Esophagus squamous epithelium (tissue), 5 donors: Measurements from ENCODE around the gene SMAD7. TPM values are rescaled to one million over a fixed set of nuclear protein-coding genes. Genes with fewer than 3 reads are reported as not detected.

Experiments used
- DNase-seq: peaks from one replicate; lab custom pipeline; 2025; lab: John Stamatoyannopoulos, UW
- H3K27ac ChIP-seq, 4 donors: fragments of 200-600 bp; sonication (generic); one replicate each; pipeline ENCODE4 v1.5.1; 2016 to 2019; ENCODE audit warnings: mild to moderate bottlenecking in 1 of 4
- H3K27me3 ChIP-seq, 4 donors: fragments of 200-600 bp; sonication (generic); 1 replicate in 3 of 4; 2 replicates in 1 of 4; pipeline versions ENCODE4 v1.5.1 to v1.6.0; 2017 to 2021; ENCODE audit warnings: antibody characterized with exemption in 1 of 4
- H3K36me3 ChIP-seq, 3 donors: fragments of 200-600 bp; sonication (generic); one replicate each; pipeline ENCODE4 v1.5.1; 2016 to 2019
- H3K4me1 ChIP-seq, 3 donors: fragments of 200-600 bp; sonication (generic); one replicate each; pipeline ENCODE4 v1.5.1; 2017 to 2019
- H3K4me3 ChIP-seq, 4 donors: fragments of 200-600 bp; sonication (generic); 1 replicate in 3 of 4; 2 replicates in 1 of 4; pipeline ENCODE4 v1.5.1; 2016 to 2019; ENCODE audit warnings: mild to moderate bottlenecking in 2 of 4, moderate library complexity in 1 of 4
- H3K9me3 ChIP-seq, 3 donors: fragments of 200-600 bp; sonication (generic); one replicate each; pipeline ENCODE4 v1.5.1; 2016 to 2019
- POLR2A ChIP-seq, 4 donors: fragments of 450-650 bp; IDR thresholded peaks; one replicate each; pipeline ENCODE4 v1.6.1; 2017; ENCODE audit warnings: antibody characterized with exemption in 4 of 4, mild to moderate bottlenecking in 4 of 4, moderate library complexity in 3 of 4
- WGBS, 2 donors: methylation state at CpG; one replicate each; pipeline ENCODE4 v1.1.5; 2018; 5-methylcytosine and 5-hydroxymethylcytosine counted together
- intact Hi-C: fragments of 100-400 bp; cut with DNase I; formaldehyde crosslinking; loops from one replicate; pipeline ENCODE4 v1.15.0; 2022
- total RNA-seq, 4 donors: library from RNA; depleted of rRNA; stranded (reverse); fragments of >200 nt; gene quantifications; one replicate each; pipeline ENCODE4 v1.1.0, GENCODE V29; 2016
- TF ChIP-seq, protein P1 (sequence below), 6 experiments: fragments of 450-650 bp in 4 of 6; fragments of 200-600 bp in 2 of 6; sonication (generic) in 2 of 6; IDR thresholded peaks; one replicate each; pipeline ENCODE4 v1.5.1; 2016 to 2019; ENCODE audit warnings: antibody characterized with exemption in 6 of 6, mild to moderate bottlenecking in 4 of 6, moderate library complexity in 4 of 6
- donor health status: DM: yes; HTN: yes; CAD: no.

Gene SMAD7
- total RNA-seq, 4 donors from 2014 or later: 4.2 to 26.5 (median 9.0) TPM

DNA sequence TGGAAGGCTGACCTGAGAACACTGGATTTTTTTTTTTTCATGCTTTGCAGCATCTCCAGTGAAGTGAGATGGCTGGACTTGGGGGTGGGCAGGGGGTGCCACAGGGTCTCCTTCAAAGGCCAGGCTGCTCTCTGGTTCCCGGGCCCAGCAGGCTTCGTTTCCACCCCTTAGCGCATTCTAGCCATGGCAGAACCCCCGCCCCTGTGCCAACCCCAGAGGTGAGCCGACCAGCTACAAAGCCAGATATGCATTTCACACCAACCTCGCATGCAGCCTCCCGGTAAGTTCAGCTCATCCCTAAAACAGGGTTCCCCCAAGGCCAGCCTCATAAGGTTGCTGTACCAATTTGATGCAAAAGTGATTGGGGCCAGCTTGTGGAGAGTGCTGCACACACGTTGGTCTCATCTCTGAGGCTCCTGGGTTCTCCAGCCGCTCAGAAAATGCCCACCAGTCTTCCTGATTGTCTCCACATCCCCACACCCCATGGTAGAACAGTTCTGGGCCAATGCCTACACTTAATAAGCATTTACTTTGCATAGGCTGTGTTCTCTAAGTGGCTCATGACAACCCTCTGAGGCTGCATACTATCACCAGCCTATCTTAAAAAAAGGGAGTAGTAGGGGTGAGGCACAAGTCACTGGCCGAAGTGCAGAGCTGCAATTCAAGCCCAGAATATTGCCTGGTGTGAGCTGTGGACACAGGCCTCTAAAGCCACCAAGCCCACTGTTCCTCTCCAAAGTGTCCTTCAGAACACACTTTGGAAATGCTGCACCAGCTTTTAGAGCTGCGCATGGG lies 23.3 kb downstream of the SMAD7 start:
- Histone ChIP-seq H3K9me3 (no peaks in the 10 kb centered on the region), H3K36me3 (no peaks in the 10 kb centered on the region), H3K27me3 (no peaks in the 10 kb centered on the region), H3K4me3 (no peak overlapping the region), H3K27ac (peak overlapping the region in 2 of 4 donors; percentile 5 to 59), H3K4me1 (peaks cover 49 to 99% (median 73%) of the 10 kb centered on the region in 3 donors)
- TF ChIP-seq, protein P1, sequence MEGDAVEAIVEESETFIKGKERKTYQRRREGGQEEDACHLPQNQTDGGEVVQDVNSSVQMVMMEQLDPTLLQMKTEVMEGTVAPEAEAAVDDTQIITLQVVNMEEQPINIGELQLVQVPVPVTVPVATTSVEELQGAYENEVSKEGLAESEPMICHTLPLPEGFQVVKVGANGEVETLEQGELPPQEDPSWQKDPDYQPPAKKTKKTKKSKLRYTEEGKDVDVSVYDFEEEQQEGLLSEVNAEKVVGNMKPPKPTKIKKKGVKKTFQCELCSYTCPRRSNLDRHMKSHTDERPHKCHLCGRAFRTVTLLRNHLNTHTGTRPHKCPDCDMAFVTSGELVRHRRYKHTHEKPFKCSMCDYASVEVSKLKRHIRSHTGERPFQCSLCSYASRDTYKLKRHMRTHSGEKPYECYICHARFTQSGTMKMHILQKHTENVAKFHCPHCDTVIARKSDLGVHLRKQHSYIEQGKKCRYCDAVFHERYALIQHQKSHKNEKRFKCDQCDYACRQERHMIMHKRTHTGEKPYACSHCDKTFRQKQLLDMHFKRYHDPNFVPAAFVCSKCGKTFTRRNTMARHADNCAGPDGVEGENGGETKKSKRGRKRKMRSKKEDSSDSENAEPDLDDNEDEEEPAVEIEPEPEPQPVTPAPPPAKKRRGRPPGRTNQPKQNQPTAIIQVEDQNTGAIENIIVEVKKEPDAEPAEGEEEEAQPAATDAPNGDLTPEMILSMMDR (IDR thresholded peaks at IDR 0.05): no peak
- no peak for TF ChIP-seq POLR2A (IDR thresholded peaks at IDR 0.05)
- intact Hi-C loops: no loop called here
- WGBS, 2 donors: 60 to 87% methylated on average over 1 to 8 of the region's 11 CpGs
- DNase-seq: no peak

DNA sequence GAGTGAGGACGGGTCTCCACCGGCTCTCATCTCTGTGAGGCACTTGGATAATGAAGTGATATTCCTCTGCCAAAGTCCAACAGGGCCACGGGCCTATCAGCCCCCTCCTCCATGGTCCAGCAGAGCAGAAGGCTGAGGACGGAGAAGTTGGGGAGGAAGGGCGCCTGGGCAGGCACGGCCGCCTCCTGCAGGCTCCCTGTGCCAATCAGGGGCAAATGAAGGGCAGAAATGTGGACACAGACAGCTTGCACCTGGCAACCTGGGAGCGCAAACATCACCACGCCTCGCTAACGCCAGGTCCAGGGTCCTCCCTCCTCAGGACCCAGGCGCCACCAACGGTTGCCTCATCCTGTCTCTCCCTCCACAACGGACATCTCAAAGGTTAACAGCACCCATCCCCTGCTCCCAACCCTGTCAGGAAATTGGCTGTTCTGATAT lies 24.3 kb downstream of the SMAD7 start:
- no peaks in the 10 kb centered on the region for H3K27me3 ChIP-seq
- peaks cover 44 to 98% (median 70%) of the 10 kb centered on the region in 3 donors for H3K4me1 ChIP-seq
- DNase-seq: no peak
- peaks cover 0 to 6% (median 0%) of the 10 kb centered on the region in 3 donors for H3K36me3 ChIP-seq
- H3K9me3 ChIP-seq: no peaks in the 10 kb centered on the region
- H3K4me3 ChIP-seq: no peak overlapping the region
- TF ChIP-seq, protein P1 (IDR thresholded peaks at IDR 0.05): no peak
- TF ChIP-seq POLR2A (IDR thresholded peaks at IDR 0.05): no peak
- intact Hi-C loops: no loop called here
- H3K27ac ChIP-seq: peak overlapping the region in 1 of 4 donors; percentile 35
- WGBS, 2 donors: 74 to 75% methylated on average over 4 to 9 of the region's 14 CpGs

DNA sequence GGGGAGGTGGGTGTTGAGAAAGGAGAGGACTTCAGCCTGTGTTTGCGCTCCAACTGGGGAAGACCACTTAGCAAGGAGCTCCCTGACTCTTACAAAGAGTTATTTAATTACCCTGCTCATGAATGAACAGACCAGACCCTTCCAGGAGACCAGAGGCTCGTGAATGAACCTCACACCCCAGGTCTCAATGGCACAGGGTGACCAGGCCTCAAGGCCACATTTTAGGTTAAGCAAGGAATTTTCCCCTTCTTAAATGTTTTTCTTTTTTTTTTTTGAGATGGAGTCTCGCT lies 25.3 kb downstream of the SMAD7 start:
- H3K4me1 ChIP-seq: peaks cover 41 to 95% (median 62%) of the 10 kb centered on the region in 3 donors
- peak overlapping the region in 2 of 4 donors; percentile 6 to 47 for H3K27ac ChIP-seq
- TF ChIP-seq, protein P1 (IDR thresholded peaks at IDR 0.05): no peak
- TF ChIP-seq POLR2A (IDR thresholded peaks at IDR 0.05): no peak
- WGBS, 2 donors: 74 to 85% methylated on average over 2 to 3 of the region's 3 CpGs
- no peak overlapping the region for H3K4me3 ChIP-seq
- peaks cover 0 to 16% (median 0%) of the 10 kb centered on the region in 3 donors for H3K36me3 ChIP-seq
- no peaks in the 10 kb centered on the region for H3K27me3 ChIP-seq
- DNase-seq: no peak
- intact Hi-C loops: no loop called here
- H3K9me3 ChIP-seq: no peaks in the 10 kb centered on the region

DNA sequence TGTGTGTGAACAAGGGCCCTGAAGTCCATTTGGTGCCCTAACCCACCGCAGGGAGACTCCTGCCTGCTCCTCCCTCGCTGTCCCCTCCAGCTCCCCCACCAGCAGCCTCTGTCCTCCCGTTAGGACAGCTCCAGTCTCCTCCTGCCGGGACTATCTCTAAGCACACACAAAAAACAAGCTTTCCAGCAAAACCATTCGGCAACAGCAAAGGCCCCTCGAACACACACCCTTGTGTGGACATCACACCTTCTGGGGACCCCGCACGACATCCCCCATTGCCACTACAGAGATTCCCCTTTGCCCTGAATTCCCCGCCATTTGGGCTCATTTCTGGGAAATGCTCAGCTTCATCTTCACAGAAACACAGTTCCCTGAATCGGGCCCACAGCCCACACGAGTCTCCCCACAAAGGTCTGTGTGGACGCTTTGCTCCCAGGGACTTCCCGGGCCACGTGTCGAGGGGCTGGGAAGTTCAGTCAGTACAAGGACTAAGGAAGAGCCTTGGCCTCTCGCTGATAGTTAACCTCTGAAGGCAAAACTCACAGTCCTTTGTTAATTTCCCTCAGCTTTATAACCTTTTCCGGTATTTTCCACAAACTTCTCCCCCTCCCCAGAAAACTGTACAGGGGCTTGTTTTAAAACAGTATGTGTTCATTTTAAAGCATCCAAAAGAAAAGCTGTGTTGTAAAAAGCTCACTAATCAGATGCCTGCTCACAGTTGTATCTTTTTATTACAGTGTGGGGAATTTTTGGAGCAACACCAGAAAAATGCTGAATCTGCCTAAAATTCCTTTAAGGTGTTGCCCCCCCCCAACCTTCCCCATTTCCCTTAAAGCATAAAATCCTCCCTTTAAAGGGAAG lies 25.9 kb downstream of the SMAD7 start:
- Histone ChIP-seq H3K9me3 (no peaks in the 10 kb centered on the region), H3K4me1 (peaks cover 41 to 91% (median 58%) of the 10 kb centered on the region in 3 donors), H3K27me3 (no peaks in the 10 kb centered on the region), H3K4me3 (no peak overlapping the region), H3K36me3 (peaks cover 0 to 21% (median 0%) of the 10 kb centered on the region in 3 donors), H3K27ac (peak overlapping the region; percentile 6 to 81 (median 32))
- intact Hi-C loops: no loop called here
- DNase-seq: no peak
- 53 to 61% methylated on average over 14 to 15 of the region's 17 CpGs for WGBS, 2 donors
- TF ChIP-seq POLR2A (IDR thresholded peaks at IDR 0.05): no peak
- TF ChIP-seq, protein P1 (IDR thresholded peaks at IDR 0.05): no peak
